Upper lobe of right lung (tissue), 1 donor: ENCODE measurements around the gene NRXN3. TPM values are rescaled to one million over a fixed set of nuclear protein-coding genes. Genes with fewer than 3 reads are reported as not detected.
A peak's percentile ranks its signal among the peaks of the same experiment; 100 is the strongest.

ENCODE experiments used
- ATAC-seq: fragments of 200-7000 bp; cut with Tn5 transposase; one replicate; pipeline ENCODE4 v1.9.1; 2020; ENCODE audit warnings: mild to moderate bottlenecking, moderate library complexity
- DNase-seq: peaks from one replicate; pipeline ENCODE4 v3.0.0-alpha.2; 2020
- H3K27ac ChIP-seq: fragments of 200-600 bp; one replicate; pipeline ENCODE4 v1.8.0; 2022
- H3K27me3 ChIP-seq: fragments of 200-600 bp; one replicate; pipeline ENCODE4 v1.8.0; 2022; ENCODE audit warnings: mild to moderate bottlenecking
- H3K36me3 ChIP-seq: fragments of 200-600 bp; one replicate; pipeline ENCODE4 v1.8.0; 2022
- H3K4me1 ChIP-seq: fragments of 200-600 bp; one replicate; pipeline ENCODE4 v1.8.0; 2022
- H3K4me3 ChIP-seq: fragments of 200-600 bp; one replicate; pipeline ENCODE4 v1.8.0; 2022; ENCODE audit warnings: mild to moderate bottlenecking
- H3K9me3 ChIP-seq: fragments of 200-600 bp; one replicate; pipeline ENCODE4 v1.8.0; 2022
- CTCF ChIP-seq: fragments of 200-600 bp; IDR thresholded peaks from one replicate; pipeline ENCODE4 v1.8.0; 2022; ENCODE audit warnings: antibody characterized with exemption
- intact Hi-C: fragments of 100-400 bp; cut with DNase I; formaldehyde crosslinking; loops from one replicate; pipeline ENCODE4 v1.11.0; 2022
- total RNA-seq: library from RNA; stranded (reverse); fragmentation: NEBNext Ultra II Directional; extraction: Animal tissue kit (Norgen Biotek cat#: 25700); gene quantifications from one replicate; pipeline ENCODE4 v1.2.1, GENCODE V29; 2021
- donor health status: DM: no; HTN: yes; CAD: no; lungs with severe emphysema.

Gene NRXN3
- total RNA-seq, 1 donor from 2014 or later: 10.0 TPM

GRCh38 chr14:79021766-79022165 is 851.6 kb downstream of the NRXN3 start:
- ATAC-seq: no peak
- no peak for TF ChIP-seq CTCF
- intact Hi-C loops: no loop called here
- DNase-seq: no peak
- Histone ChIP-seq H3K4me3 (no peak overlapping the region), H3K27me3 (no peaks in the 10 kb centered on the region), H3K36me3 (no peaks in the 10 kb centered on the region), H3K9me3 (no peaks in the 10 kb centered on the region), H3K4me1 (no peaks in the 10 kb centered on the region), H3K27ac (no peak overlapping the region)

GRCh38 chr14:79027138-79027537 is 857.0 kb downstream of the NRXN3 start:
- TF ChIP-seq CTCF: no peak
- Histone ChIP-seq H3K4me1 (no peaks in the 10 kb centered on the region), H3K27ac (no peak overlapping the region), H3K27me3 (no peaks in the 10 kb centered on the region), H3K36me3 (no peaks in the 10 kb centered on the region), H3K4me3 (no peak overlapping the region), H3K9me3 (no peaks in the 10 kb centered on the region)
- DNase-seq (no peak), ATAC-seq (no peak)
- intact Hi-C loops: no loop called here

- no peak overlapping the region for H3K27ac ChIP-seq
- ATAC-seq: peak; percentile 85
- no peaks in the 10 kb centered on the region for H3K9me3 ChIP-seq
- H3K4me3 ChIP-seq: no peak overlapping the region
- DNase-seq: no peak
- no peaks in the 10 kb centered on the region for H3K36me3 ChIP-seq
- H3K4me1 ChIP-seq: no peaks in the 10 kb centered on the region
- intact Hi-C loops: no loop called here
- H3K27me3 ChIP-seq: no peaks in the 10 kb centered on the region
- TF ChIP-seq CTCF: no peak
These were observed 858.1 kb downstream of the NRXN3 start for GRCh38 chr14:79028281-79028680.

- no peak for DNase-seq
- no peaks in the 10 kb centered on the region for H3K27me3 ChIP-seq
- no peaks in the 10 kb centered on the region for H3K36me3 ChIP-seq
- H3K4me3 ChIP-seq: no peak overlapping the region
- no peak overlapping the region for H3K27ac ChIP-seq
- no peaks in the 10 kb centered on the region for H3K4me1 ChIP-seq
- no peak for ATAC-seq
- intact Hi-C loops: no loop called here
- no peaks in the 10 kb centered on the region for H3K9me3 ChIP-seq
- no peak for TF ChIP-seq CTCF
These were observed 866.3 kb downstream of the NRXN3 start for GRCh38 chr14:79036441-79036840.

GRCh38 chr14:79037106-79037505 is 866.9 kb downstream of the NRXN3 start:
- intact Hi-C loops: no loop called here
- Histone ChIP-seq H3K27ac (no peak overlapping the region), H3K9me3 (no peaks in the 10 kb centered on the region), H3K27me3 (no peaks in the 10 kb centered on the region), H3K4me3 (no peak overlapping the region), H3K4me1 (no peaks in the 10 kb centered on the region), H3K36me3 (no peaks in the 10 kb centered on the region)
- no peak for DNase-seq
- ATAC-seq: no peak
- TF ChIP-seq CTCF: no peak

- DNase-seq (no peak), ATAC-seq (no peak)
- H3K27ac ChIP-seq: no peak overlapping the region
- no peaks in the 10 kb centered on the region for H3K36me3 ChIP-seq
- H3K4me1 ChIP-seq: no peaks in the 10 kb centered on the region
- no peaks in the 10 kb centered on the region for H3K27me3 ChIP-seq
- H3K9me3 ChIP-seq: no peaks in the 10 kb centered on the region
- intact Hi-C loops: no loop called here
- TF ChIP-seq CTCF: no peak
- no peak overlapping the region for H3K4me3 ChIP-seq
These were observed 867.4 kb downstream of the NRXN3 start for GRCh38 chr14:79037593-79037992.
